ENCODE results near the gene FCN3.

GRCh38 chr1:27338751-27339150, 35.9 kb downstream of the FCN3 start:
- TF ChIP-seq CTCF (conservative IDR thresholded peaks at IDR 0.05; ENCODE audit: low read depth, low read length) (no peak), NFE2L2 (IDR thresholded peaks at IDR 0.05; ENCODE audit: low read depth, low read length) (no peak), POLR2A (IDR thresholded peaks at IDR 0.05; ENCODE audit: low read depth, low read length) (no peak)
